GM19395 (cell line): ENCODE measurements around the gene DESI2.

ENCODE experiments used
- ATAC-seq: cut with Tn5 transposase; IDR thresholded peaks from one replicate; pipeline ENCODE4 v1.9.1; 2021; ENCODE audit warnings: mild to moderate bottlenecking, moderate library complexity; ENCODE audit not compliant: unreplicated experiment

Gene DESI2

DNA sequence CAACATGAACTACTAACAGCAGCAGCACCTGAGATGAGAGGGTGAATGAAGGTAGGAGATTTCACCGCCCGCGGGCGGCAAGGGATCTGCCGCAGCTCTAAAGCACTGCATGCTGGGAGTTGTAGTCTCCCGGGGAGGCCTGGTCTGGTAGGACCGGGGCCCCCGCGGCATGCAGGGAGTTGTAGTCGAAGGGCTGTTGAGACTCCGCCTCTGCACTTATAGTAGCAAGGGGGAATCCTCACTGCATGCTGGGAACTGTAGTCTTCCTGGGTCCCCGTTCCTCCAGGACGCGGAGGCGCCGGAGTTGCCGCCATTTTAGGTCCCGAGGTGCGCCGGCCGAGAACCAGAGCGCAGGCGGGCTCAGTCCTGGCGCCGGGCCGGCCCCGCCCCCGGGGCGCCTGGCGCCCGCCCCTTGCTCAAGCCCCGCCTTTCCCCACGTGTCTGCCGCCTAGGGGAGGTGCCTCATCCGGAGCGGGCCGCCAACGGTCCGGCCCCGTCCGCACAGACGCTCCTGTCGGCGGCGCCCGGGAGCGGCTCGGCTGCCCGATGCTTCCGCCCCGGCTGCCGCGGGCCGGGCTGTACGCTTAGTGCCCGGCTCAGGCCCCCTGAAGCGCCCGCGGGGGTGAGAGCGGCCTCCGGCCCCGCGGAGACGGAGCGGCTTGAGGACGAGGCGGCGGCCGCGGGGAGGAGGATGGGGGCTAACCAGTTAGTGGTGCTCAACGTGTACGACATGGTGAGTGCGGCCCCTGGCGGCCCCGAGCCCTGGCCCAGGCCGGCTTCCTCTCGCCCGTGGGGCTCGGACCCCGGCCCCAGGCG is at the start of gene DESI2:
Gene DESI2 (plus strand): TSS at position 504 of the 816 bp plus-strand sequence. CDS start 188 bp downstream, at position 692.
- ATAC-seq, result peak; percentile 97

DNA sequence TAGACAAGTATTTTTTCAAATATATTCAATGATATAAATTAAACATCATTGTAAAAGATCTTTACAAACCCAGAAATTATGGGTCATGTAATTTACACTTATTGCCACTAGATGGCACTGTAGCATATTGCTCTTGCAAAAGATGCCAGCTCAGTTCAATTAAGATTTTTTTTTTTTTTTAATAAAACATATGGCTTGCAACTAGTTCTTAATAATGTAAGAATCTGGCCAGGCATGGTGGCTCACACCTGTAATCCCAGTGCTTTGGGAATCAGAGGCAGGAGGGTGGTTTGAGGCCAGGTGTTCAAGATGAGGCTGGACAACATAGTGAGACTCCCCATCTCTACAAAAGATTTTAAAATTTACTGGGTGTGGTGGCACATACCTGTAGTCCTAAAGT is 49.4 kb upstream of the DESI2 start:
- ATAC-seq, result no peak

DNA sequence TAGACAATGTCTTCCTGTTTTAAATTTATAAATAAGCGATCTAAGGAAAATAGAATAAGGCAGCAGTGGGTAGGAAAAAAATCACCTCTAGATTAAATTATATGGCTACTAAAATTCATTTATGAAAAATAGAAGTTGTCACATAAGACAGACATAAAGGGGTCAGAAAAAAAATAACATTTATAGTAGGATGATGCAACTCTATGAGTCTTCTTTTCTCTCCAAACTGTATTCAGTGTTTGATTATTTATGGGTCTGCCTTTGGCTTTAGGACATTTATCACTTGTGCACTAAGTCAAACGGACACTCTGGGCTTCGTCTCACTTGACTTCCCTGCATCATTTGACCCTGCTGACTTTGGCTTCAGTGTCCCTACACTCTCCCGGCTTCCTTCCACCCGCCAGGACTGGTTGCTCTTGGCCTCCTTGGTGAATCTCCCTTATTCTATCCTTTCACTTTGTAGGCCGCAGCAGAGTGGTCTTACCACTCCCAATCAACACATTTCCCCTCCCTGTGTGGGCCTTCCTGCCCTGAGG is 47.0 kb upstream of the DESI2 start:
- no peak for ATAC-seq

DNA sequence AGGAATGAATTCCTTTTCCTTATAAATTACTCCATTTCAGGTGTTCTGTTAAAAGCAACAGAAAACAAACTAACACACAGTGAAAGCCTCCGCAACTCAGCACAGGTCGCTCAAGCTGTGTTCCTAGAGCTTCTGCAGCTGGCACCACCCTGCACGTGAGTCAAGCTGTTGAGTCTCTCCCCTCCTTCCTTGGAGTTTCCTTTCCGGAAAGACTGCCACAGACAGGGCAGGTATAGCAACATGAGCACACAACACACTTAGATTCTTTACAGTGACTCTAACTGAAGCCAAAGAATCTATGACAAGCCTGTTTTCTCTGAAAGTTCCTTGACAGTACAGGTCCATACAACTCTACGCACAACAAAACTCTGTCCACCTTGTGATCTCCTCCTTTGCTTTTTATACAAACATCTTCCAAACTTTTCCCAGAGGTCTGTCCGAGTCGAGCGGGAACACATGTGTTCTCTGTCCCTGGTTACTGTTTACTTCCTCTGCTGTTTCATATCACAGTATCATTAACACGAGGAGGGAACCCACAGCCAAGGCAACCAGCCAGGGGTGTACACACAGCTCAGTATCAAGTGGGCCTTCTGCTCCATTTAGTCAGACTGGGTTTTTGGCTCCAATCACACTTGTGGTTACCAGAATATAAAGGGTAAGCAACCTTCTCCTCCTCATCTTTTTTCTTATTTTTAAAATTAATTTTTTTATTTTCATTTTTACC is 38.7 kb upstream of the DESI2 start:
- no peak for ATAC-seq

DNA sequence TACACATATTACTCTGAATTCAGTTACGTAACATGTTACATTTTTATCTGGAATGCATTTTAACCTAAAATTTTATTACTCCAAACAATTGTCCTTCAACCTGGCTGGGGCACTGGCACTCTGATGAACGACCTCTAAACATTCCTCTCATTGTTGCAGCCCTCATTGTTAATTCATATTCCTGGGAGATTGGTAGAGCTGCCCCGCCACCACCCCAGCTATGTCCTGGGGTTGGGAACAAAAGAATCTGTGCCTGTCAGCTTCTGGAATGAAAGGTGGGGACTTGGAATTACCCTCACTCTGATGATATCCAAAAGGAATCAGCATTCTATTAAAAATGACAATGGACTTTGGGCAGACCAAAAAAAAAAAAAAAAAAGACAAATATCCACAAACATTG is 38.0 kb upstream of the DESI2 start:
- ATAC-seq, result no peak

DNA sequence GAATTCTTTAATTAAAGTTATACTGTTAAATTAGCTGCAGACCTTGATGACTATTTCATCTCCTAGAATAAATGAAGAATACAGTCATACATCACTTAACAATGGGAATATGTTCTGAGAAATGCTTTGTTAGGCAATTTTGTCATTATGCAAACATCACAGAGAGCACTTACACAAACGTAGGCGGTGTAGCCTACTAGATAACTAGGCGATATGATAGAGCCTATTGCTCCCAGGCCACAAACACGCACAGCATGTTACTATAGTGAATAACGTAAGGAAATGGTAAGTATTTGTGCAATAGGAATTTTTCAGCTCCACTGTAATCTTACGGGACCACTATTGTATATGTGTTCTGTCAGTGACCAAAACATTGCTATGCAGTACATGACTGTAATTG is 37.6 kb upstream of the DESI2 start:
- ATAC-seq, result no peak

DNA sequence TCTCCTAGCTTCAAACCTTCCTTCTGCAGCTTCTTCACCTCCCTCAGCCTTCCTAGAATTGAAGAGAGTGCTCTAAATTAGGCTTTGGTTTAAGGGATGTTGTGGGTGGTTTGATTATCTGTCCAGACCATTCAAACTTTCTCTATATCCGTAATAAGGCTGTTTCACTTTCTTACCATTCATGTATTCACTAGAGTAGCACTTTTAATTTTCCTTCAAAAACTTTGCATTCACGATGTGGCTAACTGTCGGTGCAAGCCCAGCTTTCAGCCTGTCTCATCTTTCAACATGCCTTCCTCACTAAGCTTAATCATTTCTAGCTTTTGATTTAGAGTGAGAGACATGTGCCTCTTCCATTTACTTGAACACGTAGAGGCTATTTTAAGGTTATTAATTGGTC is 26.2 kb upstream of the DESI2 start:
- no peak for ATAC-seq

DNA sequence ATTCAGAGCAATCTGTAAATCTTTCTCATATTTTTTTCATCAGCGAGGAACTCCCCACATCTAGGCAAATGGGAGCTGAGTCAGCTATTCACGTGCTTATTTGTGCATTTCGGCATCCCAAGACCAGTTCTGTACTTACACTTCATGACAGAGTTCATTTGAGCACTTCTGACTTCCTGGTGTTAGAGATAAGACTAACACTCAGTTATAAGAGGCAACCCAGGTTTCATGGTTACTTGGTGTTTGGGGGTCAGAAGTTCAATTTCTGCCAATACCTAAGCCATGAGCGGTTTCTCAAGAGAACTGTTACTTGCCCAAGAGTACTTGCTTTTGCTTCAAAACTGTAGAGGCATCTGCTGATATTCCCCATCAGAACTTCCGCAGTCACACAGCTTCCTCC is 24.1 kb upstream of the DESI2 start:
- no peak for ATAC-seq

DNA sequence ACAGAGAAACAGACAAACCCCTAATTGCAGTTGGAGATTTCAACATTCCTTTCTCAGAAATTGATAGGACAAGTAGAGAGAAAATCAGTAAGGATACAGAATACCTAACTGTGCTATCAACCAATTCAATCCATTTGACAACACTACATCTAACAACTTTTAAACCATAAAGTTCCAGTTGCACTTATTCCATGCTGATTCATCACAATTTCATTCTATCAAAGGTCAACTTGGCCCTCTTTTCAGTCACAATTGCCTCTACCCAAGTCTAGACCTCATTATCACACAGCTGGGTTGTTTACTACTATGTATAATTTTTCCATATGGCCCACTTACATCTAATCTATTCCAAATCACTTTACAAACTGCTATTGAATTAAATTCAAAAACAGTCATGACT is 19.8 kb upstream of the DESI2 start:
- ATAC-seq, result no peak

DNA sequence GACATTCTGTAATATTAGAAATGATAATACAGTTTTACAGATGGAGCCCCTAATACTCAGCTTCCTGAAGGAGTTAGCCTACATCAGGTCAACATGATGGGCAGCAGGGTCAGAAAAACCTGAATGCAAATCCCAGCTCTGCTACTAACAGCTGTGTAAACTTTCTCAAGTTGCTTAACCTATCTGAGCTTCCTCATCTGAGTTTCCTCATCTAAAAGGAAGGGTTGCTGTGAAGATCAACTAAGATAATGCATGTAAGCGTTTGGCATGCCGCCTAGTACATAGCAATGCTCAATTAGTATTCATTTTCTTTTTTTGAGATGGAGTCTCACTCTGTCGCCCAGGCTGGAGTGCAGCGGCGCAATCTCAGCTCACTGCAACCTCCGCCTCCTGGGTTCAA is 18.4 kb upstream of the DESI2 start:
- ATAC-seq, result no peak

DNA sequence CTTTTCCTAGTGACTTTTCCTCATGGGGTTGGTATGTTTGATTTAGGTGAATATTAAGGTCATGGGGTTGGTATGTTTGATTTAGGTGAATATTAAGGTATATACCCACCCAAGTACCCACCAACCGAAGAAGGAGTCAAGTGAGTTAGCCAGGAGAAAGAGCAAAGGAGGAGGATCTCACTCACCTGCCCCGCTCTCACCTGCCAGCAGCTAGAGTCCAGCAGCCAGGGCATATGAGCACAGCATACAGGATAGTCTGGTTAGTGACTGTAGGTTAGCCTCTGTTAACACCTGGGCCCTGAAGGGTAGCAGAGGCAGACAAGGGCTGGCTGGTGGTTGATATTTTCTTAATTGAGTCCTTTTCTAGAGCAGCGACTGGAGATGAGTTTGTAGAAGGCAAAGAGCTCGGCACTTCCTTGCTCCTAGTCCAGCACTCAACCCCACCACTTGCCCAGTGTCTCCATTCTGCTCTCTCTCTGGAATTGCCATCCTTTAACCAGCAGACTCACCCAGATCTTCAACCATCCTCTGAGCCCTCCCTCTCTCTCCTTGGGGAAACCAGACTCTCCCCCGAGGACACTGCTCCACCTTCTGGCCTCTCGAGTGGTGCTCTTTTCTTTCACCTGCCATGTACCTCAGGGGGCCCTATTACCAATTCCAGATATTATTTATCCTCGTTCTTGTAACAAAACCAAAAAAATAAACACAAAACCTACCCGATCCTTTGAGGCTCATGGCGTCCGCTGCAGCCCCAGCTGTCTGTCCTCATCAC is 16.3 kb upstream of the DESI2 start:
- ATAC-seq, result no peak

DNA sequence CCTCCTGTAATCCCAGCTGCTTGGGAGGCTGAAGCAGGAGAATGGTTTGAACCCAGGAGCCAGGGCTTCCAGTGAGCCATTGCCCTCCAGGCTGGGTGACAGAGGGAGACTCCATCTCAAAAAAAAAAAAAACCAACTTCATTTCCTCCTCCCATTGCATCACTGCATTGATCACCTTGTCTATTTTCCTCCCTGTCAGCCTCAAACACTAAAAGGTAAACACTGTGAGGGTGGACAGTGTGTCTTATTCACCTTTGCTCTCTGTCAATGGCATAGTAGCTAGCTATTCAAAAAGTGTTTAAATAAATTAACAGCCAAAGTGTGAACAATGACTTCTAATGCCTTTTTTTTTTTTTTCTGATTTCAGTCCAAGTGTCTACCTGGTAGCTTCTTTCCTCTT is 13.4 kb upstream of the DESI2 start:
- no peak for ATAC-seq

DNA sequence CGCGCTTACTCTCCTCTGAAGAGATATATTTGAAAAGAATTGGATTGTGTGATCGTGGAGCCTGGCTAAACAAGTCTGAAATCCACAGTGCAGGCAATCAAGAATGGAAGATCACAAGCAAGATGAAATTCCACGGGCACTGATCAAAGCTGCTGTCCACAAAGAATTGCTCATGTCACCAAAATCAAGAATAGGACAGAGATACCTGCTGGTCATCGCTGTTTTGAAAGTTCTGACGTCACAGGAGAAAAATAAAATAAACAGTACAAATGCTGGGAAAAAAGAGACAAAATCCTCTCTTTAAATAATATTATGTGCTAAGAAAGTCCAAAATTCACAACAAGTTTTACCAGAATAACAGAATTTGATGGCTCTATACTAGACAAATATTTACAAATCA is 12.0 kb upstream of the DESI2 start:
- ATAC-seq, result no peak

DNA sequence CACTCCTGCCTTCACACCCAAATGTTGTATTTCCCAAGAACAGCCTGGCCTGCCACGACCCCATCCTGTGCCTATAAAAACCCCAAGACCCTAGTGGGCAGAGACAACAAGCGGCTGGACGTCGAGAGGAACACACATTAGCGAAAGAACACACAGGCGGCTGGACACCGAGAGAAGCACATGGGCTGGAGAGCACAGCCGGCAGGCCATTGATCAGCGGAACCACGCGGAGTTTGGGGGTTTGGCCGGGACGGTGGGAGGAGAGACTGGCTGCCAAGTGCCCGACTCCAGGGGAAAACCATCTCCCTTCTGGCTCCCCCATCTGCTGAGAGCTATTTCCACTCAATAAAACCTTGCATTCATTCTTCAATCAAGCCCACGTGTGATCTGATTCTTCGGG is 10.4 kb upstream of the DESI2 start:
- no peak for ATAC-seq

DNA sequence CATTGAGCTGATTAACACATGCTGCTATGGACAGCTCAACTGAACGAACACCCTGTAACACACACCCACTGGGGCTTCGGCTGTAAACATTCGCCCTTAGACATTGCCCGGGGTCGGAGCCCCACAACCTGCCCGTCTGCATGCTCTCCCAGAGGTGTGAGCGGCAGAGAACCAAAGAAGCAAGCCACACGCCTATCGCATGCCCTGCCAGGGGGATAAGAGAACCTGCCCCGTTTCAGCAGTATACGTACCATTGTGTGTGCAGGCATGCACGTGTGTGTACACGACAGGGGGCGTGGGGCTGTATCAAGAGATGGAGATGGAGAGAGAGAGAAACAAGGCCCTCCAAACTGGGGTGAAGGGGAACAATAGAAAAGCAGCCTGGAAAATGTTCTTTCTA is 9.9 kb upstream of the DESI2 start:
- ATAC-seq, result no peak

DNA sequence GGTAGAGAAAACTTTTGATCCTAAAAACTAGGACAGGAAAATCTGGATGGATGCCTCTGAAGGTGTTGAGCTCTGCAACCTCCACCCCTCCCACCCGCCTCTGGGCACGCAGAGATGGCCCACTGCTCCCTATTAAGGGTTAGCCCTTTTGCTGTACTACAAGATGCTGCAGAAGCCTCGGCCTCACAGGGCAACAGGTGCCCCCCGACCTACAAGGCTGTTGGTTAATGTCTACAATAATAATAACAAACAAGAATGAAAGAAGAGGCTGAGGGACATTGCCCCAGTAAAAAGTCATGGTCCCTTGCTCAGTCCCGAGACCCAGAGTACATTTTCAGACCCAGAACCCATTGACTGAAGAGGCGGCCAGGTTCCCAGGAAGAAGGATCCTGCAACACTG is 7.5 kb upstream of the DESI2 start:
- ATAC-seq, result no peak

DNA sequence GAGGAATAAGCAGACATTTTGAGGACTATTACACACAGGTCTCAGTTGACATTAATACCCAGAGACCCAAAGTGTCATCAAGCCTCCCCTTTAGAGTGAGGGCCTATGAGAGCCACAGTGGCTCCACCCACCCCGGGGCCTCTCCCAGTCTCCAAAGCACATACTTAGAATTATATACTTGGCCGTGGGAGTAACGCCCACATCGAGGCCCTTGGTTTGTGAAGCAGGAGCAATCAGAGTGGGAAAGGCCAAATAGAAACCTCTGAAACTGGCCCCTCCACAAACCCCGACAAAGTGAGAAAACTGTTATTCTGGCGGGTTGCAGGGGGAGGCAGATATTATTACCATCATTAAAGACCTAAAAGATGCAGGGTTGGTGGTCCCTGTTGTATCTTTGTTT is 7.0 kb upstream of the DESI2 start:
- ATAC-seq, result no peak

DNA sequence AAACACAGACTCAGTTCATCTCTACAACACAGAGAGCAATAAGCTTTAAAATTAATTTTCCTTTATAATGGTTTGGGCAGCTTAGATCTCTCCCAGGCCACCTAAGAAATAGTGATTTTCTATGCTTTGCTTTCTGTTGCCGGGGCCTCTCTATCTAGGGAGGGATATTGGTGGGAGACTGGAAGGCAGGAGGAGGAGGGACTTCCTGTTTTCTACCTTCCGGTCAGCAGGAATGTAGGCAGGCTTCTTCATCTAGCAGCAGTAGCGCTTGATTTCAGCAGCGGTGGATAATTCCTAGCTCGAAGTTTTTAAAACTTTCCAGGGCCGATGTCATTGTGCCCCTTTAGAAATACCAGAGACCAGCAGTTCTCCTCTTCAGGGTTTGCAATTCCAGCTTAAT is 5.1 kb upstream of the DESI2 start:
- ATAC-seq, result no peak

DNA sequence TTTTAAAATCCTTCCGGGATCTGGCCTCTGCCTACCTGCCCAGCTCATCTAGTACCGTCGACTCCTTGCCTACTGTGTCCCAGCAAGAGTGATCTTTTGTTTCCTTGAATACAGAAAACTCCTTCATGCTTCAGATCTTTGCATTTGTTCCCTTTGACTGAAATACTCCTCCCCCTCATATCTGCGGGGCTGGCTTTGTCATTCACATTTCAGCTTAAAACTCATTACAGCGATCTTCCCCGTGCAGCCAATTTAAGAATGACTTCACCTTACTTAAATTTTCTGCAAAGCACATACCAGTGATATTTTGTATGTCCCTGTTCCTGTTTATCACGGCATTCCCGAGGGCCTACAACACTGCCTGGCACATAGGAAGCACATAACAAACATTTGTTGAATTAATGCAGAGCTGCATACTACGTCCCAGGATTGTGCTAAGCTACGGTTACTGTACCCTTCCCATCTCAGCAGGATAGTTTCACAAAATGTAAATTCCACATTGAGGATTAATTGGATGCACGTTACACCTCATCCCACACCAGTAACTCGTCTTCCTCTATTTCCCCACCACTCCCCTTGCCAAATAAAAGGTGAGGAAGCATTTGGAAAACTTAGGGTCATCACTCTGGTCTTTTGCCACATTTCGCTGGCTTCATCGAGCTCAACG is 837 bp upstream of the DESI2 start:
- no peak for ATAC-seq

DNA sequence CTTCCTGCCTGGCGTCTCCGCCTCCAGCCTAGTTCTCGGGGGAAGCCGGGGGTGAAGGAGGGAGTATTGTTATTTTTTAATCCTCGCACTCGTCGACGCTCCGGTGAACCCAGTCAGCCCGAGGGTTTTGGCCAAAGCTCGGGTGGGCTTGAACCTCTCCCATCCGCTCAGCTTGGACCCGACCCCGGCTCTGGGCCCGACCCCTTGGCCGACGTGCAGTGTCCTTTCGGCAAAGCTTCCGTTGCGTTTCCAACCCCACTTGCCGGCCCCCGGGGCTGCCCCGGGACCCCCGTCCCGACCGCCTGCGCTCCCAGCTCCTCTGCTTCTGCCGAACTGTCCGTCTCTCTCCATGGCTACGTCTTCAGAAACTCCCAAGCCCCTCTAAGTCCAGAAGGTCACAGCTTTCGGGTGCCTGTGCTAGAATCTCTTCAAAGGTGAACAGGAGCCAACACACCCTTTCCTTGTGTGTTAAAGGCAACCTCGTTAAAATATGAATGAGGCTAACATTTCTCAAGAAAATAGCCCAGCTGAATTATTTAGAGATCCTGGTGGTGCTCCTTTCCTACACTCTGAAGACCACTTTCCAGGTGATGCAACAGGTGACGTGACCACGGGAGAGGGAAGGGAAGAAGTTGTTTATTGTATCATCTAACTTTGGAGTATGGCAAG is 647 bp downstream of the DESI2 start:
- ATAC-seq, result peak; percentile 0
